HepG2 (cell line): Measurements from ENCODE around the gene SLC22A7. TPM values are rescaled to one million over a fixed set of nuclear protein-coding genes. Genes with fewer than 3 reads are reported as not detected.

ENCODE experiments used
- ATAC-seq: fragments of 200-7000 bp; cut with Tn5 transposase; 3 replicates; pipeline ENCODE4 v1.9.1; 2020; ENCODE audit warnings: mild to moderate bottlenecking, moderate library complexity
- BruUV-seq: library from RNA; stranded (reverse); fragments of 400-500 nt; replicated peaks from 2 replicates; lab custom pipeline; 2021; lab: Mats Ljungman, UMichigan
- CTCF ChIA-PET: fragments of 300-600 bp; formaldehyde crosslinking; extraction: SDS; loops from one replicate; lab custom pipeline; 2021; ENCODE audit warnings: low total read pairs, inconsistent platforms, low intra/inter-chr PET ratio; lab: Yijun Ruan, JAX
- POLR2A ChIA-PET: fragments of 350-600 bp; sonication (Branson Sonifier 250); formaldehyde crosslinking; loops from one replicate; lab custom pipeline; 2020; ENCODE audit warnings: antibody characterized with exemption, inconsistent platforms; lab: Yijun Ruan, JAX
- DNase-seq: peaks from one replicate; pipeline ENCODE4 v3.0.0-alpha.2; 2015; ENCODE audit warnings: low spot score
- FAIRE-seq: peaks from 3 replicates; lab custom pipeline; 2011; peaks lifted over from hg19 to GRCh38; lab: Jason Lieb, UNC
- H2AFZ ChIP-seq: one replicate; pipeline ENCODE4 v1.6.1; 2011; ENCODE audit warnings: low read length, inconsistent platforms
- H3K27ac ChIP-seq: fragments of 300-600 bp; 3 replicates; pipeline ENCODE4 v1.8.0; 2011; ENCODE audit warnings: mixed run types, mild to moderate bottlenecking, mixed read lengths, low read length, inconsistent platforms; ENCODE audit not compliant: insufficient read depth; ENCODE audit errors: extremely low read length
- H3K27me3 ChIP-seq, 2 experiments: fragments of 200-600 bp in 1 of 2; 2 replicates in 1 of 2; 3 replicates in 1 of 2; pipeline versions ENCODE4 v1.6.0 to v1.8.0; 2011; ENCODE audit warnings: low read length in 2 of 2, mild to moderate bottlenecking in 2 of 2, moderate library complexity in 2 of 2, inconsistent platforms in 1 of 2; ENCODE audit not compliant: insufficient read depth in 2 of 2, control insufficient read depth in 1 of 2
- H3K36me3 ChIP-seq, 2 experiments: fragments of 200-600 bp in 1 of 2; replicated peaks in 1 of 2; 2 replicates in 1 of 2; 3 replicates in 1 of 2; pipeline versions ENCODE4 v1.5.1 to v1.8.0; 2011; ENCODE audit warnings: low read length in 2 of 2, inconsistent platforms in 1 of 2; ENCODE audit not compliant: insufficient read depth in 2 of 2, control insufficient read depth in 1 of 2
- H3K4me1 ChIP-seq: 2 replicates; pipeline ENCODE4 v1.5.1; 2012; ENCODE audit warnings: low read length, inconsistent platforms; ENCODE audit not compliant: insufficient read depth
- H3K4me2 ChIP-seq: 2 replicates; pipeline ENCODE4 v1.6.0; 2011; ENCODE audit warnings: low read depth, low read length, inconsistent platforms
- H3K4me3 ChIP-seq, 3 experiments: fragments of 200-600 bp in 1 of 3; sonication (generic), shearing (Covaris generic) in 1 of 3; replicated peaks in 1 of 3; 2 replicates each; pipeline ENCODE4 v1.5.1; 2011 to 2016; ENCODE audit warnings: low read length in 3 of 3, inconsistent platforms in 2 of 3, low read depth in 2 of 3, mild to moderate bottlenecking in 2 of 3, control low read depth in 1 of 3, mixed read lengths in 1 of 3; ENCODE audit not compliant: insufficient read depth in 1 of 3
- H3K79me2 ChIP-seq: one replicate; pipeline ENCODE4 v1.6.1; 2011; ENCODE audit warnings: low read length, inconsistent platforms; ENCODE audit not compliant: insufficient read depth
- H3K9ac ChIP-seq: 2 replicates; pipeline ENCODE4 v1.6.0; 2011; ENCODE audit warnings: mild to moderate bottlenecking, low read depth, low read length, inconsistent platforms; ENCODE audit not compliant: insufficient read depth
- H3K9me3 ChIP-seq: 2 replicates; pipeline ENCODE4 v1.5.1; 2012; ENCODE audit warnings: mild to moderate bottlenecking, low read length
- H4K20me1 ChIP-seq: 2 replicates; pipeline ENCODE4 v1.6.0; 2011; ENCODE audit warnings: inconsistent platforms, mild to moderate bottlenecking, low read length, moderate library complexity; ENCODE audit not compliant: insufficient read depth
- CBX5 ChIP-seq: sonication (generic); formaldehyde crosslinking; IDR thresholded peaks from 2 replicates; pipeline ENCODE4 v1.4.0; 2020; ENCODE audit warnings: missing genetic modification reagents, borderline replicate concordance
- GTF3A ChIP-seq: sonication (generic); formaldehyde crosslinking; conservative IDR thresholded peaks from 2 replicates; pipeline ENCODE4 v1.4.0; 2020; ENCODE audit warnings: mild to moderate bottlenecking, missing genetic modification reagents
- ISL2 ChIP-seq: sonication (generic); formaldehyde crosslinking; IDR thresholded peaks from 2 replicates; pipeline ENCODE4 v1.5.0; 2020; ENCODE audit warnings: missing genetic modification reagents
- MTA1 ChIP-seq: sonication (generic); formaldehyde crosslinking; IDR thresholded peaks from 2 replicates; pipeline ENCODE4 v1.4.0; 2020; ENCODE audit warnings: missing genetic modification reagents, mild to moderate bottlenecking, borderline replicate concordance
- ZC3H4 ChIP-seq: sonication (generic); formaldehyde crosslinking; IDR thresholded peaks from 2 replicates; pipeline ENCODE4 v1.4.0; 2020; ENCODE audit warnings: missing genetic modification reagents, borderline replicate concordance
- ZKSCAN5 ChIP-seq: sonication (generic); formaldehyde crosslinking; IDR thresholded peaks from 2 replicates; pipeline ENCODE4 v1.5.1; 2020; ENCODE audit warnings: mild to moderate bottlenecking, missing genetic modification reagents
- ZNF317 ChIP-seq: sonication (generic); formaldehyde crosslinking; IDR thresholded peaks from 2 replicates; pipeline ENCODE4 v1.5.0; 2020; ENCODE audit warnings: mild to moderate bottlenecking, missing genetic modification reagents
- ZNF44 ChIP-seq: sonication (generic); formaldehyde crosslinking; IDR thresholded peaks from 2 replicates; pipeline ENCODE4 v1.5.1; 2020; ENCODE audit warnings: mild to moderate bottlenecking, missing genetic modification reagents
- ZNF589 ChIP-seq: sonication (generic); formaldehyde crosslinking; conservative IDR thresholded peaks from 2 replicates; pipeline ENCODE4 v1.8.0; 2022; ENCODE audit warnings: mild to moderate bottlenecking, moderate library complexity, missing genetic modification reagents
- ZNF713 ChIP-seq: sonication (generic); formaldehyde crosslinking; IDR thresholded peaks from 2 replicates; pipeline ENCODE4 v1.4.0; 2020; ENCODE audit warnings: mild to moderate bottlenecking, missing genetic modification reagents
- ZNF761 ChIP-seq: sonication (generic); formaldehyde crosslinking; conservative IDR thresholded peaks from 2 replicates; pipeline ENCODE4 v1.4.0; 2020; ENCODE audit warnings: mild to moderate bottlenecking, missing genetic modification reagents
- WGBS: methylation state at CpG from one replicate; pipeline ENCODE4 v1.1.6; 2017; ENCODE audit warnings: low lambda C conversion rate; 5-methylcytosine and 5-hydroxymethylcytosine counted together
- in situ Hi-C: cut with HindIII; loops from 2 replicates; pipeline ENCODE4 v1.10.0; 2017; ENCODE audit warnings: low pct_unique_long_range_greater_than_20kb; ENCODE audit not compliant: extremely low pct_ligation_motif_present
- intact Hi-C: fragments of 100-400 bp; cut with micrococcal nuclease; formaldehyde crosslinking; loops from one replicate; pipeline ENCODE4 v1.10.0; 2022; ENCODE audit not compliant: unreplicated experiment
- polyA plus RNA-seq, 8 experiments: library from polyadenylated mRNA; depleted of rRNA in 3 of 8; stranded (reverse) in 7 of 8; unstranded in 1 of 8; fragments of >200 nt; fragmentation: Illumina TruSeq in 4 of 8; extraction: Trizol in 4 of 8; gene quantifications; 2 replicates each; pipeline versions ENCODE4 v1.2.1 to v1.2.3, GENCODE V29; 2011 to 2016; ENCODE audit warnings: low read depth in 4 of 8, missing spikeins in 1 of 8, mixed read lengths in 1 of 8; ENCODE audit not compliant: insufficient read depth in 1 of 8
- total RNA-seq, 5 experiments: library from RNA; depleted of rRNA; stranded (reverse); fragments of >200 nt; fragmentation: Illumina TruSeq; extraction: Trizol; gene quantifications; 2 replicates each; pipeline ENCODE4 v1.2.3, GENCODE V29; 2016; ENCODE audit warnings: low read depth in 1 of 5
- TF ChIP-seq, protein P1 (sequence below): sonication (generic); formaldehyde crosslinking; IDR thresholded peaks from 2 replicates; pipeline ENCODE4 v1.5.0; 2020; ENCODE audit warnings: mild to moderate bottlenecking, missing genetic modification reagents, borderline replicate concordance

The SLC22A7 gene
- total and polyA plus RNA-seq, 2 of the 13 experiments (the other 11 are each of a cell fraction or from before 2014, with no cell fraction given), result 5.3 to 22.6 TPM

DNA sequence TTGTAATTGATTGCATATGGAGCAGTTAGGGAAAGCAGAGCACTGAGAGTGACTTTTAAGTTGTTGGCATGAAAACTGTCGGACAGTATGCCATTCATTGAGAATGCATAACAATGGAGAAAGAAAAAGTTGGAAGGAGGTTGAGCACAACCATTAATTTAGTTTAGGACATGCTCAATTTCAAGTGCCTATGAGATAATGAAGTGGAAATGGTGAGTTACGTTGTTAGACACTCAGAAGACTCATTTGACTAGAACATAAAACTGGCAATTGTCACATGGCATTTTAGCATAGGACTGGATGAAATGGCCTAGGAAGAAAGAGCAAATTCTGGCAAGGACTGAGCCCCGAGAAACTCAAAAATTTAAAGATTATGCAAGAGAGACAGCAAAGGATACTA is 49.4 kb downstream of the SLC22A7 start:
- no peaks in the 10 kb centered on the region for H3K27me3 ChIP-seq
- H3K4me2 ChIP-seq, result no peak overlapping the region
- FAIRE-seq, result no peak
- H3K4me3 ChIP-seq, result no peak overlapping the region
- no peak for DNase-seq
- ChIA-PET CTCF (no interaction called here), POLR2A (no interaction called here)
- WGBS, result 93% methylated on average over 3 of the region's 3 CpGs
- H3K9me3 ChIP-seq, result no peaks in the 10 kb centered on the region
- in situ Hi-C loops (no loop called here), intact Hi-C loops (no loop called here)
- H3K27ac ChIP-seq, result no peak overlapping the region
- no peak for ATAC-seq
- H3K79me2 ChIP-seq, result no peaks in the 10 kb centered on the region
- no peaks in the 10 kb centered on the region for H4K20me1 ChIP-seq
- no peaks in the 10 kb centered on the region for H3K4me1 ChIP-seq
- BruUV-seq, result no TSS peak
- no peak overlapping the region for H3K9ac ChIP-seq
- H3K36me3 ChIP-seq, result peaks cover 19 to 49% of the 10 kb centered on the region in 2 experiments
- no peak overlapping the region for H2AFZ ChIP-seq
- TF ChIP-seq, protein P1, sequence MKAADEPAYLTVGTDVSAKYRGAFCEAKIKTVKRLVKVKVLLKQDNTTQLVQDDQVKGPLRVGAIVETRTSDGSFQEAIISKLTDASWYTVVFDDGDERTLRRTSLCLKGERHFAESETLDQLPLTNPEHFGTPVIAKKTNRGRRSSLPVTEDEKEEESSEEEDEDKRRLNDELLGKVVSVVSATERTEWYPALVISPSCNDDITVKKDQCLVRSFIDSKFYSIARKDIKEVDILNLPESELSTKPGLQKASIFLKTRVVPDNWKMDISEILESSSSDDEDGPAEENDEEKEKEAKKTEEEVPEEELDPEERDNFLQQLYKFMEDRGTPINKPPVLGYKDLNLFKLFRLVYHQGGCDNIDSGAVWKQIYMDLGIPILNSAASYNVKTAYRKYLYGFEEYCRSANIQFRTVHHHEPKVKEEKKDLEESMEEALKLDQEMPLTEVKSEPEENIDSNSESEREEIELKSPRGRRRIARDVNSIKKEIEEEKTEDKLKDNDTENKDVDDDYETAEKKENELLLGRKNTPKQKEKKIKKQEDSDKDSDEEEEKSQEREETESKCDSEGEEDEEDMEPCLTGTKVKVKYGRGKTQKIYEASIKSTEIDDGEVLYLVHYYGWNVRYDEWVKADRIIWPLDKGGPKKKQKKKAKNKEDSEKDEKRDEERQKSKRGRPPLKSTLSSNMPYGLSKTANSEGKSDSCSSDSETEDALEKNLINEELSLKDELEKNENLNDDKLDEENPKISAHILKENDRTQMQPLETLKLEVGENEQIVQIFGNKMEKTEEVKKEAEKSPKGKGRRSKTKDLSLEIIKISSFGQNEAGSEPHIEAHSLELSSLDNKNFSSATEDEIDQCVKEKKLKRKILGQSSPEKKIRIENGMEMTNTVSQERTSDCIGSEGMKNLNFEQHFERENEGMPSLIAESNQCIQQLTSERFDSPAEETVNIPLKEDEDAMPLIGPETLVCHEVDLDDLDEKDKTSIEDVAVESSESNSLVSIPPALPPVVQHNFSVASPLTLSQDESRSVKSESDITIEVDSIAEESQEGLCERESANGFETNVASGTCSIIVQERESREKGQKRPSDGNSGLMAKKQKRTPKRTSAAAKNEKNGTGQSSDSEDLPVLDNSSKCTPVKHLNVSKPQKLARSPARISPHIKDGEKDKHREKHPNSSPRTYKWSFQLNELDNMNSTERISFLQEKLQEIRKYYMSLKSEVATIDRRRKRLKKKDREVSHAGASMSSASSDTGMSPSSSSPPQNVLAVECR, result no peak
- TF ChIP-seq ZNF761 (CRISPR knock-in tag) (no peak), ISL2 (CRISPR knock-in tag) (no peak), ZNF713 (CRISPR knock-in tag) (no peak), ZNF589 (no peak), ZNF317 (no peak), ZKSCAN5 (no peak), ZC3H4 (CRISPR knock-in tag) (no peak), GTF3A (CRISPR knock-in tag) (no peak), ZNF44 (CRISPR knock-in tag) (no peak), MTA1 (CRISPR knock-in tag) (no peak), CBX5 (CRISPR knock-in tag) (no peak)
